GM18867 (cell line): ENCODE data around the gene MIEN1.
"Not testable (repeated sequence)": the region's sequence is repeated elsewhere in the genome, so short reads cannot be mapped to it uniquely, and the experiment has no call there.

Experiments
- ATAC-seq: cut with Tn5 transposase; IDR thresholded peaks from one replicate; pipeline ENCODE4 v1.9.1; 2021; ENCODE audit warnings: mild to moderate bottlenecking, moderate library complexity; ENCODE audit not compliant: unreplicated experiment

The MIEN1 gene

GRCh38 chr17:39719563-39720355 lies 10.6 kb downstream of the MIEN1 start:
- ATAC-seq = no peak

GRCh38 chr17:39717660-39718059 lies 12.7 kb downstream of the MIEN1 start:
- no peak for ATAC-seq

DNA sequence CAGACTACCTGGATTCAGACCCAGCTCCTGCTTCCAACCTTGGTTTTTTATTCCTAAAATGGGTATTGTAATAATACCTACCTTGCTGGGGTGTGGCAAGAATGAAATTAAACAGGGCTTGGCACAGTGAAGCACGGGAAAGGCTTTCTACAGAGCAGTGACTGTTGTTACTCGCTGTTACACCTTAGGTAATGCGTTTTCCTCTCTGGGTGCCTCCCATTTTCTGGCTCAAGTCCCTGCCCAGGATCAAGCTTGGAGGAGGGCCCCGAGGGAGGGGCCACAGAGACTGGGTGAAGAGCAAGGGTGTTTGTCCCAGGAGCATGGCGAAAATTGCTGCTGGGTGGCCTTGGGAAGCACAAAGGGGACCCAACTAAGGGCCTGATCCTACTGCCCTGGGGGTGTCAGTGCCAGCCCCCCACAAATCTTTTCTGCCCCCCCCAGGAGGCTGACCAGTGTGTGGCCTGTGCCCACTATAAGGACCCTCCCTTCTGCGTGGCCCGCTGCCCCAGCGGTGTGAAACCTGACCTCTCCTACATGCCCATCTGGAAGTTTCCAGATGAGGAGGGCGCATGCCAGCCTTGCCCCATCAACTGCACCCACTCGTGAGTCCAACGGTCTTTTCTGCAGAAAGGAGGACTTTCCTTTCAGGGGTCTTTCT lies 13.3 kb downstream of the MIEN1 start:
- no peak for ATAC-seq

- ATAC-seq = no peak
Observed at GRCh38 chr17:39716073-39716818, 14.1 kb downstream of the MIEN1 start.

DNA sequence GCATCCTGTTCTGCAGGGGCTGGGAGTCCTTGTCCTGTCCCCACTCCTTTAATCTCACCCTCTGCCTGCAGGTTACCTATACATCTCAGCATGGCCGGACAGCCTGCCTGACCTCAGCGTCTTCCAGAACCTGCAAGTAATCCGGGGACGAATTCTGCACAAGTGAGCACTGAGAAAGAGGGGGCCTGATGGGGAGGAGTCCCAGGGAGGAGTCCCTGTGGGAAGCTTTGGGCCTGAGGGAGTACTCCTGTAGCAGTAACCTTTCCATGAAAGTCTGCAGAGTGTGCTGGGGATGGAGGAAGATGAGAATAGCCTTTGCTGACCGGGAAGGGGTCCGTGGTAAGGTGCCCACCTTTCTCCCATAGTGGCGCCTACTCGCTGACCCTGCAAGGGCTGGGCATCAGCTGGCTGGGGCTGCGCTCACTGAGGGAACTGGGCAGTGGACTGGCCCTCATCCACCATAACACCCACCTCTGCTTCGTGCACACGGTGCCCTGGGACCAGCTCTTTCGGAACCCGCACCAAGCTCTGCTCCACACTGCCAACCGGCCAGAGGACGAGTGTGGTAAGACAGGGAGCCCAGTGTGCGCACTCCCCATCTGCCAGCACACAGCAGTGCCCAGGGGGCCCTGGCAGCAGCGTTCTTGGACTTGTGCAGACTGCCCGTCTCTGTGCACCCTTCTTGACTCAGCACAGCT lies 14.8 kb downstream of the MIEN1 start:
- ATAC-seq = no peak

- no peak for ATAC-seq
Observed at GRCh38 chr17:39714234-39714633, 16.1 kb downstream of the MIEN1 start.

DNA sequence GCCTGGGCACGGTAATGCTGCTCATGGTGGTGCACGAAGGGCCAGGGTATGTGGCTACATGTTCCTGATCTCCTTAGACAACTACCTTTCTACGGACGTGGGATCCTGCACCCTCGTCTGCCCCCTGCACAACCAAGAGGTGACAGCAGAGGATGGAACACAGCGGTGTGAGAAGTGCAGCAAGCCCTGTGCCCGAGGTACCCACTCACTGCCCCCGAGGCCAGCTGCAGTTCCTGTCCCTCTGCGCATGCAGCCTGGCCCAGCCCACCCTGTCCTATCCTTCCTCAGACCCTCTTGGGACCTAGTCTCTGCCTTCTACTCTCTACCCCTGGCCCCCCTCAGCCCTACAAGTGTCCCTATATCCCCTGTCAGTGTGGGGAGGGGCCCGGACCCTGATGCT lies 18.5 kb downstream of the MIEN1 start:
- ATAC-seq = no peak

DNA sequence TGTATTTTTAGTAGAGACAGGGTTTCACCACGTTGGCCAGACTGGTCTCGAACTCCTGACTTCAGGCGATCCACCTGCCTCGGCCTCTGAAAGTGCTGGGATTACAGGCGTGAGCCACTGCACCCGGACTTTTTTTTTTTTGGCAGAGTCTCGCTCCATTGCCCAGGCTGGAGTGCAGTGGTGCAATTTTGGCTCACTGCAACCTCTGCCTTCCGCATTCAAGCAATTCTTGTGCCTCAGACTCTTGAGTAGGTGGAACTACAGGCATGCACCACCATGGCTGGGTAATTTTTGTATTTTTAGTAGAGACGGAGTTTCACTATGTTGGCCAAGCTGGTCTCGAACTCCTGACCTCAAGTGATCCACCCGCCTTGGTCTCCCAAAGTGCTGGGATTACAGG lies 19.3 kb downstream of the MIEN1 start:
- ATAC-seq = not testable (repeated sequence)

- no peak for ATAC-seq
Observed at GRCh38 chr17:39709998-39710964, 20.1 kb downstream of the MIEN1 start.

DNA sequence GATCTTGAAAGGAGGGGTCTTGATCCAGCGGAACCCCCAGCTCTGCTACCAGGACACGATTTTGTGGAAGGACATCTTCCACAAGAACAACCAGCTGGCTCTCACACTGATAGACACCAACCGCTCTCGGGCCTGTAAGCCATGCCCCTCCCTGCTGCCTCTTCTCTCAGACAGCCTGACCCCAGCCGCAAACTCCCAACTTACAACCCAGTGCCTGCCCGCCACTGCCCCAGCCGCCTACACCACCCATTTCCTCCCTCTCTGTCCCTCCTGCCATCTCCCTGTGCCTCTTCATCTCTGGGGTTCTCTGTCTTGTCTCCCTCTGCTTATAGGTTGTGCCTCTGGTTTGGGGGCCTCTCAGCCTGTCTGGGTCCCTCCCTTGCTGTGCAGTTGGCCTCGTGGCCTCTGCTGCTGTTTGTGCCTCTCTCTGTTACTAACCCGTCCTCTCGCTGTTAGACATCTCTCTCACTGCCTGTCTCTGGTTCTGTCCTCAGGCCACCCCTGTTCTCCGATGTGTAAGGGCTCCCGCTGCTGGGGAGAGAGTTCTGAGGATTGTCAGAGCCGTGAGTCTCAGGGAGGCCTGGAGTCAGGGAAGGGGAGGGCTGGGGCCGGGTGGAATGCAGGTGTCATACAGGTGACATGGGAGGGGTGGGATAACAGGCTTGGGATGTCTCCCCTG lies 20.9 kb downstream of the MIEN1 start:
- no peak for ATAC-seq

- ATAC-seq = no peak
Observed at GRCh38 chr17:39706921-39707337, 23.4 kb downstream of the MIEN1 start.

DNA sequence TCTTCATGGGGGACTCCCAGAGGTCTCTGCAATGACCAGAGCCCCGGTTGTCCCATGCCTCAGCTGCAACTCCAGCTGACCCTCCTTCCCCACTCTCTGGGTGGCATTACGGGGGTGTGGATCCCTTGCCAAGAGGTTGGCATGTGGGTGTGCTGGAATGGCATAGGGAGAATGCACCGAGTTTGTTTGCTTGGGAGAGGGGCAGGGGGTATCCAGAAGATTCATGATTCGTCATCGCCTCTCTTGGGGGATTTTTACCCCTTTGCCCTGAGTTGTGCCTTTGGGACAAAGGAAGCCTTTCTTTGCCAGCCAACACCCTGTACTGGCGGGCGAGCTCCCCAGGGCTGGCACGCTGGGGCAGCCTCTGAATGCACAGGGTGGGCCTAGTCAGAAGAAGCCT lies 23.9 kb downstream of the MIEN1 start:
- ATAC-seq = no peak

DNA sequence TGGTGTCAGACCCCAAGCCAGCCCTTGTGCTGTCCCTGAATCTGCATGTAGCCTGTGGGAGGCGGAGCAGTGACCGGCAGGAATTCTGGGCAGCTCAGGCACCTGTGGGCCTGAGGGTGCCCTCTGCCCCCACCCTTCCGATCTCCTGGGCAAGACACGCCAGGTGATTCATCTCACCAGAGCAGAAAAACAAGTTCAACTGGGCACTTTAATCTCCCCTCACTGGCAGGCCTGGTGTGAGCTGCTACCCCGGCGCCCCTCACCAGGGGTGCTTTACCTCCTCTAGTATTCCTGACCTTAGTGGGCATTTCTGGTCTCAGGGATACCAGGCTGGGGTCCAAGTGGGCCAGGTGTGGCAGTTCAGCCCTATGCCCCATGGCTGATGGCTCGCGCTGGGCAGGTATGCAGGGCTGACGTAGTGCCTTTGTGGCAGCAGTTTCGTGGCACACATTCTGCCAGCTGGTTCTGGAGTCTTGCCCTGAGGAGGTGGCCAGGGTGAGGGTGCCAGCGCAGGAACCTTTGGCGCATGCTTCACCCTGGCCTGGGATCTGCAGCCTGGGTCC lies 24.5 kb downstream of the MIEN1 start:
- ATAC-seq = no peak

DNA sequence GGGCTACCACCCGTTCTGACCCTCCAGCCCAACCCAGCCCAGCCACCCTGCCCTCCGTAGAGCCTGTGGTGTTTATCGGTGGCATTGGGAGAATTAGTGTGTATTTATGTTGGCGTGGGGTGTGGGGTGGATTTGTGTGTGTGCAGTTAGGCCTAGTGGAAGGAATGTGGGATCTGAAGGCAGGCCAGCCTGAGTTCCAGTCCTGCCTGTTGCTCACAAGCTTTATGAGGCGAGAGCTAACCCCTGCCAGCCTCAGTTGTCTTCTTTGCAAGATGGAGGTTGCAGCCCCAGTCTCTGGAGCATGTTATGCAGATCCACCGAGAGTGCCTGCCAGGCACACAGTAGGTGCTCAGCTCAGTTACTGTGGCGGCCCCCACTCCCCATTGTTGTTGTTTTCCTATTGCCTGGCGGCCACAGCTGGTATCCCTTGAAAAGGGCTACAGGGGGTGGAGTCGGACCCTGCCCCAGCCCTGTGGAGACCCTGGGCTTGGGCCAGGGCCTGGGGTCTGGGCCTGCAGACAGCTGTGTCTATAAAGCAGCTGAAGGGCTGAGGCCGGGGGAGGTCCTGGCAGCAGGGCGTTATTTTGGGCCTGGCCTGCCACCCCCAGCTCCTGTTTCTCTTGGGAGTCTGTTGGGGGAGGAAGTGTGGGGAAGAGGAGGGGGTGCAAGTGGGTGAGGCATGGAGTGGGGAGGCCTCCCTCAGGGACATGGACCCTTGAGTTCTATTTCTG lies 25.3 kb downstream of the MIEN1 start:
- ATAC-seq = no peak

DNA sequence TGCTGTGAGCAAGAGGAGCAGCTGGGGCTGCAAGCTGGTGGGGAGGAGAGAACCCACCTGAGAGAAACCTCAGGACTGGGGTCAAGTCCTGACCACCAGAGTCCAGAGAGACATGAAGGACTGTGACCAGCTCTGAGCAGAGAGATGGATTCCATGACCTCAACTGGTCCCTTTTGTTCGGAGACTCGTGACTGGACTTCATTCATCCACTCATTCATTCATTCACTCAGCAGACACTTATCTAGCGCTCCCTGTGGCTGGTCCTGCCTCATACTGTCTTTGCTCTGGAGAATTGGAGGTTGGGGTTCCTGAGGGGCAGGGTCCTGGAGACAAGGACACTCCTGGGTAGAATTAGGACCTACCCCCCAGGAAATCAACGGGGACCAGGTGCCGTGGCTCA lies 26.4 kb downstream of the MIEN1 start:
- no peak for ATAC-seq

- ATAC-seq = no peak
Observed at GRCh38 chr17:39702901-39703893, 27.1 kb downstream of the MIEN1 start.

GRCh38 chr17:39701784-39702422 lies 28.4 kb downstream of the MIEN1 start:
- ATAC-seq = no peak
